ENCODE data around the gene HNRNPA3.
"Not testable (repeated sequence)": the region's sequence is repeated elsewhere in the genome, so short reads cannot be mapped to it uniquely, and the experiment has no call there.

HNRNPA3 gene

DNA sequence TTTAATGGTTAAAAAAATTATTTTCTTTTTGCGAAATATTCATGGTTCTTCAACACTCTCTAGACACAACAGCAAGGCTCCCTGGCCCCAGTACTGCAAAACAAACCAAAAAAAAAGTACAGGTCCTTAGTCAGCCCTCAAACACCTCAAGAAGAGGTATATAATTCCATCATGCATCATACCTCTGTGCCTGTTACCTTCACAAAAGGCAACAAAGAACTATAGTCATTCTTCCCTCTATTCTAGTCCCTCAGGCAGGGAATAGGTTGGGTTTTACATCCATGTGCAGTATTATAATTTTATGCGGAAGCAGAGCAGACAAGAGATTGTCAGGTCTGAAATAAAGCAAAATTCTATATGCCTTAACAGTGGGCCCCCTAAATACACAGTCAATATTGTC is 43.4 kb downstream of the HNRNPA3 start:
- no peak for DNase-seq

DNA sequence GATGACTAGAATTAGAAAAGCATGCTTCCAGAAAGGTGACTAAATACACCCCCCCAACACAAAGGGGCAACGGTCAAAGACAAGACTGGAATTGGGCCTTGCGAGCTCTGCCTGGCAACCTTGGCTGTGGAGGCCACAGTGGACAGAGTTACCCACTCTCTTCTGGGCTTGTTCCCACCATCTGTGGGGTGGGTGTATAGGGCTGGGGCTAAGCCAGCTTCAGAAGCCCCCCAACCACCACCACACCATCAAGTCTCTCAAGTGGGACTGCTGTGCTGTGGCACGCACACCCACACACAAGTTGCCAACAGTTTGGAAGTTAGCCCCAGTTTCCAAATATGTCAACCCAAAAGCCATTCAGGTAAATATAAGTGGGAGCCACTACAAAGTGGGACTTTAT is 44.1 kb downstream of the HNRNPA3 start:
- no peak for DNase-seq

DNA sequence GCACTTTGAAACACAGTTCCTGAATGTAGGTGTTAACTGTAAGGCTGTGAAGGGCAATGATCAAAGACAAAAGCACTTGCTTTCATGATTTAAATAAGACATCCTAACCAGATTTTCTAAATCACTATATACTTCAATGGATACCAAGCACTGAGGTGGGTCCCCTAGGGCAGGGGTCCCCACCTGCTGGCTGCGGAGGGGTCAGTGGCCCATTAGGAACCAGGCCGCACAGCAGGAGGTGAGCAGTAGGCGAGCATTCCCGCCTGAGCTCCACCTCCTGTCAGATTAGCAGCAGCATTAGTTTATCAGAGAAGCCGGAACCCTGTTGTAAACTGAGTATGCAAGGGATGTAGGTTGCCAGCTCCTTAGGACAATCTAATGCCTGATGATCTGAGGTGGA is 44.9 kb downstream of the HNRNPA3 start:
- DNase-seq = no peak

DNA sequence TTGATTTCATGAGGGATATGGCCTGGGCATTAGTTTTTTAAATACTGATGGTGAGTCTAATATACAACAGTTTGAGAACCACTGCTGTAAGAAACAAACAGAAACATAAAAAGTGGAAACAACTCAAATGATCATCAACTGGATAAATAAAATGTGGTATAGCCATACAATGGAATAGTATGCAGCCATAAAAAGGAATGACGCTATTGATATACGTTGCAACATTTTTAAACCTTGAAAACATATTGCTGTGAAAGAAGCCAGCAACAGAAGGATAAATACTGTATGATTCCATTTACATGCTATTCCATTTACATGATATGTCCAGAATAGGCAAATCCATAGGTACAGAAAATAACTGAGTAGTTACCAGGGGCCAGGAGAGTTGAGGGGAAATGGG is 45.5 kb downstream of the HNRNPA3 start:
- DNase-seq = no peak

DNA sequence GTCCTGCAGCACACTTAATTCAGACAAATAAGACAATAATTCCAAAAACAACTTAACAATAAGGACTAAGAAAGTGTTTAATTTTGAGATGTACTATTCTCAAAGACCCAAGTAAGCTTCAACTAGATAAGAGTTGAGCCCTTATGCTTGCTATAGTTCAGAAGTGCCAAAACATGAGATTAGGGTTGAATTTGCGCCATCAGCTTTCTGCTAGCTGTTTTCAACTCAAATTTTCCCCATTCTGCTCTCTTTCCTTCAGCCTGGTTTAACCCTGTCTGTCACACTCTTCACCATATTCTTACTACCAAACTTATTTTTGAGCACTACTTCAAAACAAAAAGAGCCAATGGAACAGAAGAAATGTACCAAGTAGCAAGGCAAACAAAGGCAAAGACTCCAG is 47.8 kb downstream of the HNRNPA3 start:
- DNase-seq = no peak

DNA sequence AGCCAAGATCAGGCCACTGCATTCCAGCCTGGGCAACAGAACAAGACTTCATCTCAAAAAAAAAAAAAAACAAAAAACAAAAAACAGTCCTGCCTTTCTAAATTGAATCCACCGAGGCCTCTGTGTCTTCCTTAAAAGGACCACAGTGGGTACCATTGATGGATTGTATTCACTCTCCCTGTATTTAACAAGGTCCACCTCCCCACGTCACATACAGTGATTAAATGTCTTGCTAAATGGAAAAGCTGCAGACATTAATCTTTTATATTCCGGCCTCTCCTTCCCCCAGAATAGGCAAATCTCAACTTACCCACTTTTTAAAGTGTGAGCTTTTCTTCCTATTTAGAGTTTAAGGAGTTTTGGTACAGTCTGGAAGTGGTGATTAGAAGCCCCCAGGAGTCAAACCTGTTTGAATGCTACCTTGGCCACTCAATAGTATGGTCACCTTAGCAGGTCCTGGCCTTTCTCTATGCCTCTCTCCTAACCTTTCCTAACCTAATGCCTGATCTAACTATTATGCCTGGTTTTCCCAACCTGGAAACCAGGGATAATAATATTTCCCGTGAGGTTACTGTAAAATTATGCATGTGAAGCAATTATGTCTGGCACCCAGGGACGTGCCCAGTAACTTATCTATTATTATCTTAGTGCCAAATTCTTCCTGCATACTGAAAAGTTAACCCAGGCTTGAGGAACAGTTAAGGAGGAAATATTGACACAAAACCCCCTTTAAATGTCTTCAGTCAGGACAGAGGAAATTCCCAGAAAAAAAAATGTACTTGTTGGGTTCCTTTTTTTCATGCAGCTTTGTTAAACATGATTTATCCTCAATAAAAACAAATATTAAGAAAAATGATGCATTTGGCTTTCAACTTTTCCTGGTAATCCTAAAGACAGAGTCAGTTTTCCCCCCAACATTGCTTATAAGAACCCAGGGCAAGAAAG is 48.8 kb downstream of the HNRNPA3 start:
- DNase-seq = no peak

DNA sequence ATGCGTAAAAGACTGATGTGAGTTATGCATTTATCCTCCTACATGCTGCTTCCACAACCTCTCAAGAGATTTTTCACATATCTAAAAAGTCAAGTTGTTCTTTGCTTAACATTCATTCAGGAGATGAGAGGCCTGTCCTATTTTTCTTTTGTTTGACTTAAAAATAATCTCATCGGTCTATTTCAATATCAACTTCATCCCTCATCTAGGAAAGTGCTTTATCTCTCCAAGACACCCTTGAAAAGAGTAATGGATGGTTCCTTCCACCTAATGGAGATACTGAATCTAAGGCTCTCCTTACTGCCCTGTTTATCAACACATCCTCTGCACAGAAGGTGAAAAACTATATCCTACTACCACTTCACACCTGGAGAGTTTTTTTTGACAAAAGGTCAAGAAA is 49.5 kb downstream of the HNRNPA3 start:
- no peak for DNase-seq

DNA sequence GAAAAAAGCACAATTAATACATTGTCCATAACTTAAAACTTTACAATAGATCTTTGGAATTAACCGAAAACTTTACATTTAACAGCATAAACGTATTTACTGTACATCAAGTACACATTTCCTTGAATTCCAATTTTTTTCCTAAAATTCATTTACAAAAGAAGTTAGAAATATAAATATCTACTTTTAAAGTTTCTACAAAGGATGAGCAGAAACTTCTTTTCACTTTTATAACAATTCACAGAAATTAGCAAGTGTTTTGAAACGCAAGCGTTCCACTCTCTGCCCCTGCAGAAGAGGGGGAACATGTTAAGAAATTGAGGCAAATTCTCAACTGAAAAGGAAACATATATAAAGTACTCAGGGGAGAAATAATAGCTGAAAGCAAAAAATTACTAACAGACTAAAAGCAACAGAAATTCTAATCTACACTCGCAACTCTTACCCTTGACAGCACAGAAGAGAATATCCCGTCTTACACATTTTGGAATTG is 50.4 kb downstream of the HNRNPA3 start:
- no peak for DNase-seq

DNA sequence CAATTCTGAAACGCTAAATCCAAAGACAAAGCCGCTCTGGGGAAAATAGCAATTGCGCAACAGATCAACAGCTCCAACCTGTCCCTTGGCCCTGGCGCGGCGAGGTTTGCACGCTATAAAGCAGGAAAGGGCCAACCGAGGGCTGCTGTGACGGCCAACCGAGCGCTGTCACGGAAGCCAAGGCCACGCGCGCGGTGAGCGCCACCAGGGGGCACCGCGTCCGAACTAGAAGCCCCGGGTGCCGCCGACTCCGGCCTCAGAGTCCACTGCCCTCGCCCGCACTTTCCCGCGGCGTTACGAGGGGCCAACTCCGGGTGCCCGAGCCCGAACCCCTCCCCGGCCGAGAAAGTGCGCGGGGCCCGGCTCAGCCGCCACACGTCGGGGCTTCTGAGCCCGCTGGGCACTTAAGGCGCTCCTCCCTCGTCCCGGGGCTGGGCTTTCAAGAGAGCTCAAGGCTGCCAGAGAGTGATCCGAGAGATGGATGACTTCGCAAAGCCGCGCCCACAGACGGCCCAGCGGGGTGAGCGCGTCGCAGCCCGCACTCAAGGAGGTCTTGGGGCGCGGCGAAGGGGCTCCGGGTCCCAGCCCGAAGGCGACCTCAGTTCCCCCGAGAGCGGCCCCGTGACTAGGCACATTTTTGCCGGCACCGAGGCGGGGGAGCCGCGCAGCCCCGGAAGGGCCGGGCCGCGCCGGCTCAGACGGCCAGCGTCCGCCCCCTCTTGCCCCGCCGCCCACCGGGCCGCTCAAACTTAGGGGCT is 51.0 kb downstream of the HNRNPA3 start:
- peak; percentile 97 for DNase-seq

DNA sequence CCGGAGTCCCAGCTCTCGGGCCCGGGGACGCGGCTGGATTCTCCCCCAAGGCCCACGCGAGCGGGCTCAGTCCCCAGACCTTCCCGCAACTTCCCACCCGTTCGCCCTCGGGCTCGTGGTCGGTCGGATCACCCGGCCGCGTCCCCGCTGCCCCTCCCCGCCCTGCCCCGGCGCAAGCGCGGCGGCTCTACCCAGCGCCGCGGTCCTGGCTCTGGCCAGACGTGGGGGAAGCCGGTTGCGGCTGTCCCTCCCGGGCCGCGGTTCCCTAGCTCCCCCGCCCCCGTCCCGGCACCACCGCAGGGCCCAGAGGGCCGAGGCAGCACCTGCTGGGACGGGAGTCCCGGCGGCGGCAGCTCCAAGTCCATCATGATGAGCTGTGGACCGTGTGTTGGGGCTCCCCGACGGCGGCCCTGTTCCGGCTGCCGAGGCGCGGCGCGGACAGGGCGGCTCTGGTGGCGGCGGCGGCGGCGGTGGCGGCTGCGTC is 51.7 kb downstream of the HNRNPA3 start:
- no peak for DNase-seq

DNA sequence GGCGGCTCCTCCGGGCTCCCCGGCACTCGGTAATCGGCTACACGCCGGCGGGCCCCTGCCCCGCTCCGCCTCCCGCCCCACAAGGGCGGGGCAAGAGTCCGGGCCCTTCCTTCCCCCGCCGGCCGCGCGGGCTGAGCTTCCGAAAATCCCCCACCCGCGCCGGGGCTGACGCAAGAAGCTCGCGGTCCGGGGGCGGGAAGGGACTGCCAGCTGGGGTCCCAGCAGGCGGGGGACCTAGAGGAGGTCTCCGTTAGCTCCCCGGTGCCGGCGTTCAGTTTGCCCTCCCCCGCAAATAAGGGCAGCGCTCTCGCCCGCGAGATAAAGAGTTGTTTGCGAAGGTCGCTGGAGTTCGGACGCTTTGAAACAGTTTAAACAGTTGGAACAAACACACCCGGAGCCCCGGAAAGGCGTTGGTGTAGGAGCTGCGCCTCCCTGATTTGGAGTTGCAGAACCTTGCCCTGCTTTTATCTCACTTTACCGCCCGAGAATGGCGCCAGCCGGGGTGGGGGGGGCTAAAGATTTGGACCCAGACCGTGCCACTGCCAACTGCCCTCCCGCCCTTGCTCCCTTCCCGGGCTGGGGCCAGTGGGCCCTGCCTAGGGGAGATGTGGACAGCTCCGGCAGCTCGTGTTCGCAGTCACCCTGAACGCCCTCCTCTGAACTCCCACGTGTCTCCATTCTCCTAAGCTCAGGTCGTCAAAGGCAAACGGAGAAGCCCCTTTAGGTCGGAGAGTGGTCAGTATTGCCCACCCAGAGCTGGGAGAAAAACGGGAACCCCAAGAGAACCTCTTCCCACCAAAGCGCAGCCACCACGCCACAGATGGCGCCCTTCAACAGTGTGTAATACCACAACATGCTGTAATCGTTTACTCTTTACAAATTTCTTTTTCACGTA is 52.3 kb downstream of the HNRNPA3 start, which contains the start of gene NFE2L2:
Gene NFE2L2 (minus strand): TSS at position 35 of the 895 bp plus-strand sequence. CDS start 151 bp downstream, outside the sequence.
- DNase-seq = peak; percentile 90

DNA sequence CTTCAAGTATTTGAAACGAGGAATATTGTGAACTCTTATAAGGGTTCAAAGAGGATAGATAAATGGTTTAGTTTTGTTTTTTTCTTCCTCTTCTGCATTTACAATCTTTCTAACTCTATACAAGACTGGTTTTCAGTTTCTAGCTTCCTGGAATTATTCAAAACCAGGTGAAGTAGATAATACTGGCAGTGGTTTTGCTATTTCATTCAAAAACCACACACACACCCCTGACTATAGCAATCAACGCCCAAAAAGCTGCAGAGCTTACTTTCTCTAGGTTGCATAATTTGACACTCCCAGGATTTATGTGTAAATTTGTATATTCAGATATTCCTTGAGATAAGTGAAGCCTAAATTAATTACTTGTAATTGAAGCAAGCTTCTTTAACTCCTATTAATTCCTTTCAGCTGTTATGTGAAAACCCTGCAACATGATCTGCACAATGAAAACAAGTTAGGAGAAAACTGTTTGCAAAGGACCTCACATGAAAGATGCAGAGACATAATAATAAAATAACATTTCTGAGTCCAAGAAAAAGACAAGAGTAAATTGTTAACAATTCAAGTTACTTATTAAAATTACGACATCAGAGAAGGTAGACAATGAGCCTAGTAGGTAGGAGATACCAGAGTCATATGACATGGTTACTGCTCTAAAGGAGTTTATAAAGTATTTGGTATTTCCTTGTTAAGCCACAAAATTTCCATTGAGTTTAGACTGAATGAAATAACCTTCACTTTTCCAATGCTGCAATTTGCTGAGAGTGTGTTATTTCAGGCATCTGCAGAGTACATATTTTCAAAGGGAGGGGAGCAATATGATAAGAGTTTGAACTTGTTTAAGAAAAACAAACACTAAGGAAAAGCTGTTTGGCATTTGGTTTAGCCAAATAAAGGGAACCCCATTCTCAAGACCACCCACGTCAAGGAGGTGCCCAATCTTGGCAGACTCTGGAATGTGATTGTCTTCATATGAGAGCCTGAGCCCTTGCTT is 53.5 kb downstream of the HNRNPA3 start:
- no peak for DNase-seq

DNA sequence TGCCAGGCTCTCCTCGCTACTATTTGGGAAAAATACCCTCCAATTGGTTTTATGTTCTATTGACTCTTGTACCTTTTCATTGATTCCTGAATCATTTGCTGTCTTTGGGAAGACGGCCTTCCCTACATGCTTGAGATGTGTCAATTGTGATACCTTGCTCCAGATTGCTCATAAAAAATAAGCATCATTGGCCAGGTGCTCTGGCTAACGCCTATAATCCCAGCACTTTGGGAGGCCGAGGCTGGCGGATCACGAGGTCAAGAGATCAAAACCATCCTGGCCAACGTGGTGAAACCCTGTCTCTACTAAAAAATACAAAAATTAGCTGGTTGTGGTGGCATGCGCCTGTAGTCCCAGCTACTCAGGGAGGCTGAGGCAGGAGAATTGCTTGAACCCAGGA is 54.4 kb downstream of the HNRNPA3 start:
- not testable (repeated sequence) for DNase-seq

DNA sequence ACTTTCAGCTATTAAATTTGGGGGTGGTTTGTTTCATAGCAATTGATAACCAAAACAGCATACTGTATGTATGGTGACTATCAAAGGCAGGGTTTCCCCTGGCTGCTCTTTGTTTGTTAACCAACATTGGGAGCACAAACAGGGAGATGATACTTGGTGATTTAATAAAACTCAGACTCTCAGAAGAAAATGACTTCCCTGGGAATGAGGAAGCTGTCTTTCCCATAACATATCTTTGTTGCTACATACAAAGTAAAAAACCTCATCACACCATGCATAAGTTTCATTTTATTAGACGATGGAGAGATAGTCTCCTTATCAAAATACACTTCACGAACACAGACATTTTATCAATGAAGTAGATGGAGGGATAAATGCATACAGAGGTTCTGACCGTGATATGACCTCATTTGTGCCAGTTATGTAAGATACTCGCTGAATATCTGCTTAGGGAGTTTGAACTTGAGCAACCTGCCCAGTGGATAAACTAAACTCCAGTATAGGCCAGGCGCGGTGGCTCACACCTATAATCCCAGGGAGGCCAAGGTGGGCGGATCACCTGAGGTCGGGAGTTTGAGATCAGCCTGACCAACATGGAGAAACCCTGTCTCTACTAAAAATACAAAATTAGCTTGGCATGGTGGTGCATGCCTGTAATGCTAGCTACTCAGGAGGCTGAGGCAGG is 55.7 kb downstream of the HNRNPA3 start:
- no peak for DNase-seq

DNA sequence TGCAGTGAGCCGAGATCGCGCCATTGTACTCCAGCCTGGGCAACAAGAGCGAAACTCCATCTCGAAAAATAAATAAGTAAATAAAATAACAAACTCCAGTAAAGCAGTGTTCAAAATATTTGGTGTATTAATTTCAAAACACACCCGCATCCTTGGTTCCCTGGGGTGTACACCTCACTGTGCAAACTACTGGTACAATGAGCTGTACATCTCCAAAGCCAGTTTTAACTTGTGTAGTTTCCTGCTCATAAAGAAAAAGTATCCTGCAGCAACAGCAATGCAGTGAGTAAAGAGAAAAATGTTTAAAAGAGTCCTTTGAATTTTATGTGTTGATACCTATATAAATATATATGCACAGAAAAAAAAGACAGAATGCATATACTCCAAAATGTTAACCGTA is 56.3 kb downstream of the HNRNPA3 start:
- DNase-seq = no peak

DNA sequence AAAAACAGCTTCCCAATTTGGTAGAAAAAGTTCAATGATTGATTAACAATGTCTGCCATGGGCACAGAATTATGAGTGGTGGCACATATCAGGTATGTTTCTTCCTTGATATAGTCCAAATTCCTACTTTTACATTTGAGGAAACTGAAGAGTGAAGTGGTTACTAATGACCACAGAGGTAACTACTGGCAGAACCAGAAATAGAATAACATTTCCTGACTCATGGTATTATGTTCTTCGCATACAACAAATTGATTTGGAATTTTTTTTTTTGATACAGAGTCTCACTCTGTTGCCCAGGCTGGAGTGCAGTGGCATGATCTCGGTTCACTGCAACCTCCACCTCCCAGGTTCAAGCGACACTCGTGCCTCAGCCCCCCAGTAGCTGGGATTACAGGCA is 57.9 kb downstream of the HNRNPA3 start:
- peak; percentile 25 for DNase-seq

DNA sequence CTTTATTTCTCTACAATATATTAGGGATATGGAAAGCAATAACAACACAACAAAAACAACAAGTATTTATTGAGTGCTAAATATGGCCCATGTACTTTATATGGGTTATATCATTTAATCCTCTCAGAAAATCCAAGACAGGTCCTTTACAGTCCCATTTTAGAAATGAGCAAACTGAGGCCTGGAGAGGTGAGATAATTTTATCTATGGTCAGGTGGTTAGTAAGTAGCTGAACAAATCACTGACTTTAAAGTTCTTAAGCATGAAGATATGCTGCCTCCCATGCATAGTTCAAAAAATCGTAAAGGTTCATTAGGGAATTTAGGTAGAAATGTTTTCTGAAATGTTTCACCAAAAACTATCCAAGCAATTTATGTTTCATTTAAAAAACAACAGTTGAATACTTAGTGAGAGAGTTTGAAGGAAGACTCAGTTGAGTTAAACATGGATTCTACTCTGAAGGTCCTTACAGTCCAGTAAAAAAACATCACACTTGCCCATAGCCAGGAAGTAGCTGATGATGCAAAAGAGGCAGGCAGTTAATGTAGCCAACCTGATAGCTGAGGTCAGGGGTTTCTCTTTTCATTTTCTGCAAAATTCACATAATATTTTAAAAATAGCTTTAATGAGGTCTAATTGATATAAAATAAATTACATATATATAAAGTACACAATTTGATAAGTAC is 59.5 kb downstream of the HNRNPA3 start:
- no peak for DNase-seq

DNA sequence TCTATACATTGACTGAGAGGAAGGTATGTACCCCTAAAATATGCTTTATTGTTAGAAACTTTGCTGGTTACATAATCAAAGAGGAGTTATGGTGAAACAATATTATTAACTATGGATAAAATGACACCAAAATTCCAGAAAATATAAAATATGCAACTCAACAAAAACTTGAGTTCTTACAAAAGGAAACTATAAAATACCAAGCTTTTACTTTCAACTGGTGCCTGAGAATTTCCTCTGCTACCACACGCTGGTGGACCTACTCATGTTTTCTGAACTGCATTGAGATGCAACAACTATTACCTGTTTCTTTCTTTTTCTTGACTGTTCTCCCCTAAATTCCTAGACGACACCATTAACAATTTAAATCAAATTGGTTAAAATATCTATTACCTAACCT is 60.2 kb downstream of the HNRNPA3 start:
- no peak for DNase-seq

DNA sequence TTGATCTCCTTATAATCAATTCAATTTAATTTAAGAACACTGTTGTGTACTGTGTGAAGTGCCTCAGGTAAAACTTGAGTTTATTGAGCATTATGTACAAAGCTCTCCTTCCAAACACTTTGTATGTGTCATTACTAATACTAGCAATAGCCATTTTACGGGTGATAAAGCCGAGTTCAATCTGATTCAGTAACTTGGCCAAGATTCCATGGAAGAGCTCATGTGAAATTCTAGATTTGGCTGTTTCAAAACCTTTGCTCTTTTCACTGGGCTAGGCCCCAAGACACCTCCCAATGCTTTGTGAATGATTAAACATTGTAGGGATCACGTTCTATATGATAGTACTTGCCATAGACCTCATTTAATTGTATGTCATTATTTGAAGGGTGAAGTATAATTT is 60.8 kb downstream of the HNRNPA3 start:
- DNase-seq = peak; percentile 39
